GM18867 (cell line): ENCODE results near the gene FAXDC2.

Experiments
- ATAC-seq: cut with Tn5 transposase; IDR thresholded peaks from one replicate; pipeline ENCODE4 v1.9.1; 2021; ENCODE audit warnings: mild to moderate bottlenecking, moderate library complexity; ENCODE audit not compliant: unreplicated experiment

FAXDC2 gene, protein sequence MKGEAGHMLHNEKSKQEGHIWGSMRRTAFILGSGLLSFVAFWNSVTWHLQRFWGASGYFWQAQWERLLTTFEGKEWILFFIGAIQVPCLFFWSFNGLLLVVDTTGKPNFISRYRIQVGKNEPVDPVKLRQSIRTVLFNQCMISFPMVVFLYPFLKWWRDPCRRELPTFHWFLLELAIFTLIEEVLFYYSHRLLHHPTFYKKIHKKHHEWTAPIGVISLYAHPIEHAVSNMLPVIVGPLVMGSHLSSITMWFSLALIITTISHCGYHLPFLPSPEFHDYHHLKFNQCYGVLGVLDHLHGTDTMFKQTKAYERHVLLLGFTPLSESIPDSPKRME

DNA sequence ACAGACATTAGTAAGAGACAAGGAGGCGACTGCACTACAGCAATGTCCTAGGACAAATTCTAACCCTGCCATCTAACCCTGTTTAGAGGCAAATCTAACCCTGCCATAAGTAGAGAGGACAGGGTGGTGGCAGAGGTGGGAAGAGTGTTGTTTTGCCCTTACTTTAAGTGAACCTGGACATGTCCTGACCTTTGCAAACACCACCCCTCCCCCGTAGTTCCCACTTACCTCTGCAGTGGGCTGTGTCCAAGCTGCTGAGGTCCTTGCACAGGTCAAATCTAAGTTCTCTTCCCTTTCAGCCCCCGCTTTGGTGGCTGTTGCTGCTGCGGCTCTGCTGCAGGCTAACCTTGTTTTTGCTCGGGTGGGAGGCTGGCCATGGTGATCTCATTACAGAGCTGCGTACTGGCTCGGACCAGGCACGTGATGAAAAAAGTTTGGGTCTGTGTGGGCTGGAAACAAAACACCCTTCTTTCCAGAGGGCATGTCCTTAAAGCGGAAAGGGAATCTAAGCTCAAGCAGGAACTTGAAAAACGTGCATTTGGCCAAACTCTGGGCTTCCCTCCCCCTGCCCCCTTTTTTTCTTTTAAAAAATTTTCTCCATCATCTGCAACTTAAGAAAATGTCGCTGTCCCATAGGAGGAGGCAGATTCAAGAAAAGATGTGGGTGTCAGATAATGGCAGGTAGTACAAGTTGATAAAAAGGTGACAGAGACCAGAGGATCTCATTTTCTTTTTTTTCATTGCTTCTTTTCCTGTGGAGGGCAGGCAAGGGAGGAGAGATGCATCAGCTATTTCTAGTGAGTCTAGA is at the start of gene FAXDC2:
TSS of gene FAXDC2 (minus strand) at position 349 of the 808 bp plus-strand sequence. CDS start 12,425 bp downstream, outside the sequence.
- no peak for ATAC-seq

GRCh38 chr5:154900066-154900465 is 49.7 kb upstream of the FAXDC2 start:
- ATAC-seq, result no peak

DNA sequence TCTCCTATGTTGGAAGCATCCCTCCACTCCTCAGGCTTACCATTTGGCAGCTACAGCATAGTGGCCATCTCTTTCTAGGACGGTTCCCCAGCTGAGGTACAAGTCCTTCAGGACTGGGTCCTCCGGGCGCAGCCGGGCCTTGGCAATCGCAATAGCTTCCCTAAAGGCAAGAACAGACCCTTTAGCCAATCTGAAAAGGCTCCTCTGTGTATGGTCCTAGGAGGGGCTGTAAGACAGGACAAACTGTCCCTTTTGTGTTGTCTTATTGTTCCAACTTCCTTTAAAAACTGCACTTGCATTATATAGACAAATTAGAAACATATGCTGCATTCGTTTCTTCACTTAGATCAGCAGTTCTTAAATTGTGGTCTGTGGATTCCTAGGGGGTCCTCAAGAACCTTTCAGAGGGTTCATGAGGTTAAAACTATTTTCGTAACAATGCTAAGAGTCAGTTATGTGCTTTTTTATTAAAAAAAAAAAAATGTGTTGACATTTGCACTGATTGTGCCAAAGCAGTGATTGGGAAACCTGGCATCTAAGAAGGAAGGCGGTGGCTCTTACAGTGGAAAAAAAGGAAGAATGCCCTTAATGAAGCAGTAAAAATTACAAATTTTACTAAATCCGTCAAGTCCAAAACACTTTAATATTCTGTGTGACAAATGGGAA is 48.9 kb upstream of the FAXDC2 start:
- no peak for ATAC-seq

- ATAC-seq, result no peak
Observed at GRCh38 chr5:154898210-154898609, 47.8 kb upstream of the FAXDC2 start.

DNA sequence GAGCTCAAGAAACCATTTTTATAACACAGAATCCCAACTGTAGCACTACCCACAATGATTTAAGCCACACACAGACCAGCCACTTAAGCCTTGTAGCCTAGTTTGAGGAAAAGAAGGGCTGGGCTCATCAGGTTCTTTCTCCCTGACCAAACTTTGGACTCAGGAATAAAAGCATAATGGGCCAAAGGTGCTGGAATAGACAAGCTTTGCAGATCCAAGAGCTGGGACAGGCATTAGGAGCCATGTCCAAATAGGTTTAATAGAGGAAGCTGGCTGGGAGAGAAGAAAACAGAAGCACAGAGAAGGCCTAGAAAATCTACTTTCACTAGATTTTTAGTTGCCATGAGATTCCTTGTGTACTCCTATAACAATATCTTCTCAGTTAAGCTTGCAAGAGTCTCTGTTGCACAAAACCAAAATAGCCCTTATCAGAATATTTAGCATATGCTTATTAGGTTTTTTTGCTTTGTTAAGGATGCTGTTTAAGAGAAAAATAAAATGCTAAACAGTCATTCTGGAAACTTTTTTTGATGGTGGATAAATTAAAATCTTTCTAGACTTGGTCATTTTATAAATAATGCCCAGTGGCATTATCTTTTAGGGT is 46.3 kb upstream of the FAXDC2 start:
- no peak for ATAC-seq

DNA sequence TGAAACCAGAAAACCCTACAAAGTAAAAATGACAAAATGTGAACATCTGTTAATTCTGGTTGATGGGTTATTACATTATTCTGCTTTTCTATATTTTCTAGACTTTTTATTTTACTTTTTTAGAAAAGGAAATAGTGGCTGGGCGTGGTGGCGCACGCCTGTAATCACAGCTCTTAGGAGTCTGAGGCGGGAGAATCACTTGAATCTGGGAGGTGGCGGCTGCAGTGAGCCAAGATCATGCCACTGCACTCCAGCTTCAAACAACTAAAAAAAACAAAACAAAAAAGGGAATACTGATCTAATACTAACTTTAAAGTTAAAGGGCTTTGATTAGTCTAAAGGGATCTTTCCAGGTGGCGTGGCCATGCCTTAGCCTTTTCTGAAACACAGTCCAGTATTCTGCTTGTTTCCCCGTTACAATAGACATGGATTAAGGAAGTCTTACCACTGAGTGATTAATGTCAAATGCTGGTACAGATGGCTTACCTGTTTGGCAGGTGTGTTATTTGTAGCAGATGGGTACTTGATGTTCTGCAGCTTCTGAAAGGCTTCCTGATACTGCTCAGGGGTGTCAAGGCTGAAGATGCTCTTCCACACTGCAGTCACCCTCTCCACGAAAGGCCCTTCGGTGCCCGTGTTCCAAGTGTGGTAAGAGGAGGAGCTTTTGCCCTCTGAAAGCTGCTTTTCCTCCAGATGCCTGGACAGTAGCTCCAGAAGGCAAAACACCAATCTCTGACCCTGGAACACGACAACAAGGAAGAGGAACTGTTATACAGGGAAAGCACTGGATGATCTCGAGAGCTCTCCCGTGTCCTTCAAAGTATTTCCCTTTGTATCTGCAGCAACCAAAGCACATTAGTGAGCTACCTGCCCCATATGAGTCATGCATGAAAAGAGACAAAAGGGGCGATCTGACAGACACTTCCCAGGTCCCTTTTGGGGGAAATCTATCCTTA is 45.5 kb upstream of the FAXDC2 start:
- no peak for ATAC-seq

GRCh38 chr5:154893381-154893780 is 43.0 kb upstream of the FAXDC2 start:
- ATAC-seq, result no peak

DNA sequence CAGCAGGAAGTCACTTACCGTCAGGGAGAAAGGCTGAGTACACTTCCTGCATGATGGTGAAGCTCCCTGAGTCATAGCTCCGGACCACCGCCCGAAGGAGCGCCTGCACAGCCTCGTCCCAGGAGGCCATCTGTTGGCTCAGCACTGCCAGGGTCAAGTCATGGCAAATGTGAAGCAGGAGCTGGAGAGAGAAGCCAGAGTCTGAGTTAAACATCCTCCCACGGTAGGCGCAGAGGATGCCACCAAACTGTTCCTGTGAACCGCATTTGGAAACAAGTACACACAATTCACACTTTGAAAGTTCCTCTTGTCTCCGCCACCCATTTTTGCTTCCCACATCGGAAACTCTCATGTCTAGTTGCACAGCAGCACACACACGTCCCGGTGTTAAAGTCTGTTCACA is 42.0 kb upstream of the FAXDC2 start:
- no peak for ATAC-seq

DNA sequence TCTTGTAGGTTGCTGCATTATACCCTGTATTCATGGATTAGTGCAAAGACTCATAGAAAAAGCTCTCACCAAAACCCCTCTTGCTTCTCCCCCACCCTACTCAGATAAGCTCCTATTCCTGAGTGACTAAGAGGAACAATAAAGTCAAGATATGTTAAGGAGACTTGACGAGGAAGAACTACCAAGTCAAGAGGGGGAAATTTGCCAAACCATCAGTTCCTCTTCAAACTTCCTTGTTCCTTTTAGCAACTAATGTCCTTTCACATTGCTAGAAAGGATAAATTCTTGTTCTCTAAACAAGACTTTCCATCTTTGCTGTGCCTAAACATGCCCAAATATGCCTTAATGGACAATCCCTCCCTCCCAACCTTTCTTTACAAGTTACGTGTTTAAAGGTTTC is 35.0 kb upstream of the FAXDC2 start:
- ATAC-seq, result no peak

DNA sequence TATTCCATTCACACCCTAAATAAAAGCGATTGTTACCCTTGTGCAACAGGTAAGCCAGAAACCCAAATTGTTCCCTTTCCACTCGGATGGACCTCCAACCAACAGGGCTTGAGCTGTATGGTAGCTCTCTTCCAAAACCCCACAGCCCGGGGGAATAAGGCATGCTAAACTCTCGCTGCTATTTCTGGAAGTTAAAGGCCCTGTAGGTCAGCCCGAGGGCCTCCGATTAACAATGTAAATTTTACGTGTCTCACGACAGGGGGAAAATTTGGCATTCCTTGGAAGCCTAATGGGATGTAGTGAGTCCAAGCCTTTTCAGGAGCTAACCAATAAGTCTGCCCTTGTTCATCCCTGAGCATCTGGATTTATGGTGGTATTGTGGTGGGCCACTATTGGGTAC is 34.0 kb upstream of the FAXDC2 start:
- no peak for ATAC-seq

DNA sequence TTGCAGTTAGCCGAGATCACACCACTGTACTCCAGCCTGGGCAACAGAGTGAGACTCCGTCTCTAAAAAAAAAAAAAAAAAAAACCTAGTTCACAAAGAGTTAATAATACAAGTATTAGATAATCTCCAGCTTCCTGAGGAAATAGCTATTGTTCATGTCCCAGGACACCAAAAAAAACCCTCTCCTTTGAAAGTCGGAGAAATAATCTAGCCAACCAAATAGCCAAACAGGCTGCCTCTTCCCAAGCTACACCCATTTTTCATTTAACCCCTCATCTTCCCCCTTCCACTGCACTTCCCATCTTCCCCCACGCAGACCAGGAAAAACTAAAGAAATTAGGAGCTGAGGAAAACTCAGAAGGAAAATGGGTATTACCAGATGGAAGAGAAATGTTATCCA is 31.6 kb upstream of the FAXDC2 start:
- ATAC-seq, result no peak

GRCh38 chr5:154878642-154879335 is 28.4 kb upstream of the FAXDC2 start:
- ATAC-seq, result no peak

DNA sequence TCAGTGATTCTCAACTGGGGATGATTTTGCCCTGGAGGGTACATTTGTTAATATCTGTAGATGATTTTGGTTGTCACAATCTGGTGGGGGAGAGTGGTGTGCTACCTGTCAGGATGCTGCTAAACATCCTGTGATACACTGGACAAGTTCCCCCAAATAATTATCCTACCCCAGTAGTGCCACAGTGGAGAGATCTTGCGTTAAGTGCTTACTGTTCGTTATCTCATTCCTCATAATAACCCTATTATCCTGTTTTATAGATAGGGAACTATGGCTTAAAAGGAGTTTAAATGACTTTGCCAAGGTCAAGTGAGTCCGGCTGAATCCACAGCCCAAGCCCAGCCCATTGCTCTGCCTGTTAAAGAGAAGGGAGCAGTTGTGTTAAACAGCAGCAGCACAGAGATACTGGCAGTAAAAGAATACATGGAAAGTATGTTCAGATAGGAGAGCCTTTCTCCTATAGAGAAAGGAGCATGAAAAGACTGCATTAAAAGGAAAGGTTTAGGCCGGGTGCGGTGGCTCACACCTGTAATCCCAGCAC is 23.5 kb upstream of the FAXDC2 start:
- no peak for ATAC-seq

- no peak for ATAC-seq
Observed at GRCh38 chr5:154871734-154872133, 21.3 kb upstream of the FAXDC2 start.

GRCh38 chr5:154868702-154869101 is 18.3 kb upstream of the FAXDC2 start:
- no peak for ATAC-seq

- no peak for ATAC-seq
Observed at GRCh38 chr5:154866841-154867240, 16.4 kb upstream of the FAXDC2 start.

DNA sequence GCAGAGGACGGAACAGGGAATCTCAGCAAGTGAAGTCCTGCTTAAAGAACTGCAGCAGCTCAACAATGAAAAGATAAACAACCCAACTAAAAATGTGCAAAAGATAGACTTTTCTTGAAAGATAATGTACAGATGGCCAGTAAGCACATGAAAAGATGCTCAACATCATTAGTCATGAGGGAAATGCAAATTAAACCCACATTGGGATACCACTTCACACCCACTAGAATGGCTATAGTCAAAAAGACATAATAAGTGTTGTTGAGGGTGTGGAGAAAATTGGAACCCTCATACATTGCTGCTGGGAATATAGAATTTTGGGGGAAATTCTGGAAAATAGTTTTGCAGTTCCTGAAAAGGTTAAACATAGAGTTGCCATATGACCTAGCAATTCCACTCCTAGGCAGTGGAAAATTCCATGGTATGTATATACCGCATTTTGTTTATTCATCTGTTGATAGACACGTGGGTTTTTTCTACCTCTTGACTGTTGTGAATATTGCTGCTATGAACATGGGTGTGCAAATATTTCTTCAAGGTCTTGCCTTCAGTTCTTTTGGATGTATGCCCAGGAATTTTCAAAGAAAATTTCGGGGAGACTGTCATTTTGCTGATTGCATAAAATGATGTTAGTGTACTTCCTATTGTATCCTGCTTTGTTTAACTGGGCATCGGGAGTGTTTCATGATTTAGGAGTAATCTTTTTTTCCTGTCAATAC is 15.2 kb upstream of the FAXDC2 start:
- no peak for ATAC-seq

GRCh38 chr5:154863291-154864080 is 13.1 kb upstream of the FAXDC2 start:
- ATAC-seq, result no peak
